ENCODE data around the gene TCEANC2. TPM values are rescaled to one million over a fixed set of nuclear protein-coding genes. Genes with fewer than 3 reads are reported as not detected.

The TCEANC2 gene
- total and polyA plus RNA-seq, 2 donors (not counting 3 experiments of a cell fraction or from before 2014, with no cell fraction given) = 3.2 to 6.1 TPM

- H3K27ac ChIP-seq (ENCODE audit: insufficient read depth, low read depth, low read length) = no peak overlapping the region
- no peaks in the 10 kb centered on the region for H4K20me1 ChIP-seq (replicated peaks; ENCODE audit: control insufficient read depth, extremely low read depth, insufficient read depth, low read length)
- no peak for DNase-seq (ENCODE audit: low read depth, low spot score)
- ChIA-PET CTCF (interaction anchor here (0.9 to 1.0 kb wide), 2 partner anchors 24 to 156 kb away, joined by 3 to 4 read pairs; no protein-coding TSS in a partner anchor), POLR2A (no interaction called here)
- intact Hi-C loops (cut with micrococcal nuclease) = no loop called here
- no peaks in the 10 kb centered on the region for H3K4me1 ChIP-seq (ENCODE audit: control insufficient read depth, extremely low read depth, insufficient read depth, low read length)
- H3K4me2 ChIP-seq (ENCODE audit: insufficient read depth, low read length) = no peak overlapping the region
- no peak overlapping the region for H3K9ac ChIP-seq (replicated peaks; ENCODE audit: extremely low read depth, insufficient read depth, low read length)
- H3K4me3 ChIP-seq (replicated peaks in 1 of 3; ENCODE audit: insufficient read depth in 1 of 3, low read depth in 1 of 3, low read length in 3 of 3) = no peak overlapping the region
- H2AFZ ChIP-seq (ENCODE audit: low read depth, low read length) = no peak overlapping the region
- no peaks in the 10 kb centered on the region for H3K9me1 ChIP-seq (replicated peaks; ENCODE audit: control insufficient read depth, extremely low read depth, insufficient read depth, low read length)
- BruUV-seq (replicated peaks) = no TSS peak
- H3K27me3 ChIP-seq (ENCODE audit: control insufficient read depth in 2 of 2, insufficient read depth in 2 of 2, low read length in 2 of 2) = peaks cover 0 to 8% of the 10 kb centered on the region in 2 experiments
- dilution Hi-C loops (cut with MboI; ENCODE audit: extremely low pct_ligation_motif_present, low sequenced_read_pairs) = no loop called here
- FAIRE-seq = no peak
- no peaks in the 10 kb centered on the region for H3K9me3 ChIP-seq (replicated peaks; ENCODE audit: control insufficient read depth, insufficient read depth, low read length)
- H3K79me2 ChIP-seq (ENCODE audit: control insufficient read depth, insufficient read depth, low read length) = no peaks in the 10 kb centered on the region
- no peaks in the 10 kb centered on the region for H3K36me3 ChIP-seq (ENCODE audit: control insufficient read depth in 2 of 2, extremely low read depth in 1 of 2, insufficient read depth in 2 of 2, low read length in 2 of 2)
- TF ChIP-seq POLR2A (IDR thresholded peaks at IDR 0.05; ENCODE audit: low read depth, low read length) = no peak
- TF ChIP-seq MAX (IDR thresholded peaks at IDR 0.05; ENCODE audit: insufficient read depth, insufficient read length) = no peak
- TF ChIP-seq CTCF (IDR thresholded peaks at IDR 0.05; ENCODE audit: extremely low read depth in 1 of 2, insufficient read depth in 1 of 2, low read depth in 1 of 2, low read length in 2 of 2) = no peak
- no peak for TF ChIP-seq GATA2 (IDR thresholded peaks at IDR 0.05; ENCODE audit: insufficient read depth, insufficient read length, low read depth, low read length)
- no peak for TF ChIP-seq FOS (IDR thresholded peaks at IDR 0.05; ENCODE audit: borderline replicate concordance, insufficient read depth, low read length)
- no peak for TF ChIP-seq EZH2 (IDR thresholded peaks at IDR 0.05; ENCODE audit: borderline replicate concordance, low read depth, low read length, severe bottlenecking)
- TF ChIP-seq MYC (IDR thresholded peaks at IDR 0.05; ENCODE audit: low read depth, low read length) = no peak
- no peak for TF ChIP-seq POLR2AphosphoS5 (IDR thresholded peaks at IDR 0.05; ENCODE audit: insufficient read depth, low read depth, low read length)
- TF ChIP-seq JUN (IDR thresholded peaks at IDR 0.05; ENCODE audit: borderline replicate concordance, insufficient read depth, insufficient read length, low read depth) = no peak
Measured at GRCh38 chr1:54016343-54017282, 36.8 kb upstream of the TCEANC2 start.
